Kidney capillary endothelial cell (primary cell): ENCODE results near the gene CXCL17.
"Not testable (repeated sequence)": the region's sequence is repeated elsewhere in the genome, so short reads cannot be mapped to it uniquely, and the experiment has no call there.

ENCODE experiments used
- DNase-seq: peaks from one replicate; pipeline ENCODE4 v3.0.0-alpha.2; 2018; ENCODE audit warnings: low spot score

Gene CXCL17

GRCh38 chr19:42465827-42466280, 23.1 kb upstream of the CXCL17 start:
- DNase-seq: no peak

GRCh38 chr19:42461700-42462324, 19.1 kb upstream of the CXCL17 start:
- DNase-seq: no peak

- DNase-seq: not testable (repeated sequence)
These were observed 18.5 kb upstream of the CXCL17 start for GRCh38 chr19:42461231-42461630.

- DNase-seq: no peak
These were observed 17.2 kb upstream of the CXCL17 start for GRCh38 chr19:42459926-42460325.

- no peak for DNase-seq
These were observed 12.9 kb upstream of the CXCL17 start for GRCh38 chr19:42455621-42456081.

GRCh38 chr19:42455086-42455485, 12.3 kb upstream of the CXCL17 start:
- DNase-seq: no peak

- DNase-seq: no peak
These were observed 9.8 kb upstream of the CXCL17 start for GRCh38 chr19:42452590-42452989.

GRCh38 chr19:42450314-42450934, 7.7 kb upstream of the CXCL17 start:
- DNase-seq: peak; percentile 92

GRCh38 chr19:42448306-42448705, 5.6 kb upstream of the CXCL17 start:
- DNase-seq: not testable (repeated sequence)

- no peak for DNase-seq
These were observed 3.2 kb upstream of the CXCL17 start for GRCh38 chr19:42445948-42446347.

GRCh38 chr19:42443944-42444398, 1.2 kb upstream of the CXCL17 start:
- DNase-seq: no peak

- no peak for DNase-seq
These were observed 1.7 kb downstream of the CXCL17 start for GRCh38 chr19:42441049-42441445.

GRCh38 chr19:42440357-42441048, 2.2 kb downstream of the CXCL17 start:
- DNase-seq: peak; percentile 68

GRCh38 chr19:42436006-42436405, 6.7 kb downstream of the CXCL17 start:
- DNase-seq: no peak

- no peak for DNase-seq
These were observed 7.4 kb downstream of the CXCL17 start for GRCh38 chr19:42435316-42435715.

GRCh38 chr19:42433503-42434260, 9.1 kb downstream of the CXCL17 start:
- DNase-seq: peak; percentile 80

GRCh38 chr19:42431486-42431885, 11.3 kb downstream of the CXCL17 start:
- no peak for DNase-seq

- DNase-seq: no peak
These were observed 14.1 kb downstream of the CXCL17 start for GRCh38 chr19:42428676-42429075.

- no peak for DNase-seq
These were observed 15.4 kb downstream of the CXCL17 start, which contains the start of gene LIPE for GRCh38 chr19:42427313-42427712. TSS of gene LIPE (minus strand) at chr19:42427388. CDS start at chr19:42427149, 239 bp downstream.

- no peak for DNase-seq
These were observed 16.1 kb downstream of the CXCL17 start for GRCh38 chr19:42426643-42427042.

GRCh38 chr19:42424712-42425131, 18.0 kb downstream of the CXCL17 start:
- no peak for DNase-seq

- no peak for DNase-seq
These were observed 18.4 kb downstream of the CXCL17 start for GRCh38 chr19:42424345-42424707.
